HS-27A (cell line): ENCODE data around the gene MC3R.
"Not testable (repeated sequence)": the region's sequence is repeated elsewhere in the genome, so short reads cannot be mapped to it uniquely, and the experiment has no call there.

ENCODE experiments used
- DNase-seq: peaks from one replicate; pipeline ENCODE4 v3.0.0-alpha.2; 2012; ENCODE audit warnings: low read depth, missing footprints

The MC3R gene

DNA sequence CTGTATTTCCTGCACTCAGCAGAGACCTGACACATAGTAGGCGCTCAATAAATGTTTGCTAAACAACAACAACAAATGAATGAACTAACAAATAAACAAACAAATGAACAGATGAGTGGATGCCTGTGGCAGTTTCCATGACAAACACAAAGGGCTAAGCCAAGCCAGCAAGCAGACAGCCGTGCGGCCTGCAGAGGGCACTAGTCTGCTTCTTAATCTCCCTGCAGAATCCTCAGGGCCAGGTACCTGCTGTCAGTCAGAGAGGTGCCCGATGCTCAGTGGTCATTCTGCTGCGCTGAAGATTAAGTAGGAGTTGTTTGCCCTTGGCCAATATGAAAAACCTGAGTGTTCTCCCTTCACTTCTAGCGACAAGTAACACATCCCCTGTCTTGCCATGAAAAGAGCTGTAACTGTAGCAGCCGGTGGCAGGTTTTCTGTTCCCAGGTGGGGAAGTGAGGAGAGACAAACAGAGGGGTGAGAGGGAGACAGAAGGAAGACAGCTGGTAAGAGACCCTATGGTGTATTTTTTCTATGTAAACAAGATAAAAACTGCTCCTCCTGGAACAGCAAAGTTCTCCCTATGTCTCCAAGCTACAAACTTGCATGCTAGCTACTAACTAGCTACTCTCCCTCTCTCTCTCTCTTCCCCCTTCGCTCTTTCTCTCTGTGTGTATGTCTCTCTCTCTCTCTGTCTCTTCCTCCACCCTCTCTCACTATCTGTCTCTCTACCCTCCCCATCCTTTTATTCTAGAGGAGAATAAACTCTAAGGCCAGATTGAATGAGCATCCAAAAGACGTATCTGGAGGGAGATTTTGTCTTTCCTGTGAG, at the start of gene MC3R:
MC3R (plus strand) TSS at position 779 of the 829 bp plus-strand sequence. CDS start 112 bp downstream, outside the sequence.
- no peak for DNase-seq

DNA sequence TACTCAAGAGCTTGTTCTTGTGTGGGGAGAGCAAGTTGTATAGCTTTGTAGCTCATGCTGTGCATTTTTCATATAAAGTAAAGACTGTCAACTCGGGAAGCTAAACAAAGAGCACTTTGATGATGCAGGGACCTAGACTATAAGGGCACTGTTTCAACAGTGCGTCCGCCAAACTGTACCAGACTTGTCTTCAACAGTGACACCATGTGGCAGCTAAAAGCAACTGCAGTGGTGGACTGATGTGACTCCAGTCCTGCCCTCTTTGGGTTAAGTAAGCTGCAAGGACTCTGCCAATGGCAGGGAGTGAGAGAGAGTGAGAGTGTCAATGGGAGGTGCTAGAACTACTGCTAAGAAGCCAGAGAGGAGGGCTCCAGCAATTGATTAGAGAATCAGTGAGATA, 48.1 kb upstream of the MC3R start:
- DNase-seq = no peak

DNA sequence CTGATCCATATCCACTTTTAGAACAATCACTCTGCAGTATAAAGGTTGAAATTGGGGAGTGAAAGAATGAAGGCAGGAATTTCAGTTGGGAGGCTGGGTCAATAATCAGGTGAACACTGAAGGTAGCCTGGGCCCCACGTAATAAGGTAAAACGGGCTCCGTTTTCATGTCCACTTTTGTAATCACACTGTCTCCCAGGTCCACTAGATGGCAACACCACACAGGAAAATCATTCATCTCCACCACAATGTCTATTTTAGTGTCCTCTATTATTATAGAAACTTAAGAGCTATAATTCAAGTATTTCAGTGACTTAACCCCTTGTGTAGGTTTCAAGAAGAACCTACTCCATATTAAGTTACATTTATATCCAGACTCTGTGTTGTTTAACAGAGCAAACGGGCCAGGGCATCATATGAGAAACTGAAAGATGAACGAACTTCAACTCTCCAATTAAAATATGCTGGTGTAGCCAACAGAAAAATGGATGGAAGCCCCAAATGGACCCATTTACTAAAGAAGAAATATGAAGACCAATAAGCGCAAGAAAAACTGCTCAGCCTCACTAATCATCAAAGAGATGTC, 45.9 kb upstream of the MC3R start:
- DNase-seq = no peak

DNA sequence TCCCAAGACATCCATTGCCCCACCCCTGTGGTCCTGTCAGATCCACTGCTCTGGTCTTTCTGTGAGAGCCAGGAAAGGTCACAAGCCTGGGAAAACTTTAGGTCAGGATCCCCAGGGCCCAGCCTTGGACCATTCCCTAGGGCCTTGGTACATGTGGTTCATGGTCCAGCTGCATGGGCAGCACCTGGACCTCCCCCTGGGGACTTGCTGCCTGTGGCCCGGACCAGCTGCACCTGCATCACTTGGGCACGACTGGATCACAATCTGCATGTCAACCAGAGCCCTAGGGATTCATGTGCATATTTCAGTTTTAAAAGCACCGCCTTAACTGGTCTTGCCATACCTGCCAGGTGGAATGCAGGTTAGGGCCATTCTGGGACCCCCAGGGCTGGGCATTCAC, 44.3 kb upstream of the MC3R start:
- no peak for DNase-seq

DNA sequence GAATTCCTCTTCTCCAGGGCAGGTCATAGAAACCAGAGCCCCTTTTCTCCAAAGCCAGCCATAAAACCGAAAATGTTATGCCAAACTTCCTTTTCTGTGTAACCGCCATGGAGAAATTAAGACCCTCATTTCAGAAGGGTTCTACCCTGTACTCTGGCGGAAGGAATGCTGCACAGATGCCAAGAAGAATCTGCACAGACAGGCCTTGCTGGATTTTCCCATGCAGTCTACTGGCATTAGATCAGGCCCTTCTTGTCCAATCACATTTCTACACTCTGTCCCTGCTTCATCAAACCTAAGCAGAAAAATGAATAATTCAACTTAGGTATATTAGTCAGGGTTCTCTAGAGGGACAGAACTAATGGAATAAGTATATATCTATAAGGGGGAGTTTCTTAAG, 43.2 kb upstream of the MC3R start:
- no peak for DNase-seq

DNA sequence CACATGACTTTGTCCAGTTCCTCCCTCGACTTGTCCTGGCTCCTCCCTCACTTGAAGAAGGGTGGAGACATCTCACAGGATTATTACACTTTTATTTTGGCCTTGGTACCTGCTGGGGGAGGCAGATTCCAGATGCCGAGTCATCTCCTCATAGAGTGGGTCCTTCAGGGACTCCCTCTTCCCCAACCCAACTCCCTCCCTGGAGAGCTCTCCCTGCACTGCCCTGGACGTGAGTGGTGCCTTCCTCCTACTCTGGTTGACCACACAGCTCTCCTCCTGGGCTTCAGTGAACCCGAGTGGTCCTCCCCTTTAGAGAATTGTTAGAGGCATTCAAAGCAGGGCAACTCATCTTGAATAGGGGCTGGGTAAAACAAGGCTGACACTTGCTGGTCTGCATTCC, 40.9 kb upstream of the MC3R start:
- DNase-seq = no peak

DNA sequence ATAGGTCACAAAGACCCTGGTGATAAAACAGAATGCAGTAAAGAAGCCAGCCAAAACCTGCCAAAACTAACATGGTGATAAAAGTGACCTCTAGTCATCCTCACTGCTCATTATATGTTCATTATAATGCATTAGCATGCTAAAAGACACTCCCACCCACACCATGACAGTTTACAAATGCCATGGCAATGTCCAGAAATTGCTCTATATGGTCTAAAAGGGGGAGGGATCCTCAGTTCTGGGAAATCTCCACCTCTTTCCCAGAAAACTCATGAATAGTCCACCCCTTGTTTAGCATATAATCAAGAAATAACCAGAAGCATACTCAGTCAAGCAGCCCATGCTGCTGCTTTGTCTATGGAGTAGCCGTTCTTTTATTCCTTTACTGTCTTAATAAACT, 40.4 kb upstream of the MC3R start:
- no peak for DNase-seq

DNA sequence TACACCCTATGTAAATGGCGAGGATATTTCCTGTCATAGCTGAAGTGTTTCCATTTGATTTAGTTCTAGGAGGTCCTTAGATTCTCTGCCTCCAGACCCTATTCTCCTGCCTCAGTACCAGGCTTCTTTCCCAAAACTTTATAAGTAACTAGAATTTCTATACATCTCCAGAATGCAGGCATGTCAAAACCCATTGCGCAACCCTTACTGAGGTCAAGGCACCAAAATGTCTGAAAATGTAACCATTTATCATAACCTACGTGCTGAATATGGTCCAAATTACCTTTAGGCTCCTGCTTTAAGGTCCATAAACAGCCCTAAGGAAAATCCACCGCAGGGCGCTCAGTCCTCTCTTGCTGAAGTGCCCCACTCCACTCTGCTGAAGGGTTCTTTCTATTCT, 37.5 kb upstream of the MC3R start:
- no peak for DNase-seq

DNA sequence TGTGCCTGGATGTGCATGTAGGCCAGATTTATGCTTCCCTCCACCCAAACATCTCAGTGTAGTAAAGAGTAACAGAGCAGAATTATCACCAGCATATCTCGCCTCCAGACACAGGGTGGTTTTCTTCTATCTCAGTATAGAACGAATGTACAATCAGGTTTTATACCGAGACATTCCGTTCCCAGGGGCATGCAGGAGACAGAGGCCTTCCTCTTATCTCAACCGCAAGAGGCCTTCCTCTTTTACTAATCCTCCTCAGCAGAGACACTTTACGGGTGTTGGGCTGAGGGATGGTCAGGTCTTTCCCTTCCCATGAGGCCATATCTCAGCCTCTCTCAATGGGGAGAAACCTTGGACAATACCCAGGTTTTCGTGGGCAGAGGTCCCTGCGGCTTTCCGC, 36.4 kb upstream of the MC3R start:
- DNase-seq = no peak

DNA sequence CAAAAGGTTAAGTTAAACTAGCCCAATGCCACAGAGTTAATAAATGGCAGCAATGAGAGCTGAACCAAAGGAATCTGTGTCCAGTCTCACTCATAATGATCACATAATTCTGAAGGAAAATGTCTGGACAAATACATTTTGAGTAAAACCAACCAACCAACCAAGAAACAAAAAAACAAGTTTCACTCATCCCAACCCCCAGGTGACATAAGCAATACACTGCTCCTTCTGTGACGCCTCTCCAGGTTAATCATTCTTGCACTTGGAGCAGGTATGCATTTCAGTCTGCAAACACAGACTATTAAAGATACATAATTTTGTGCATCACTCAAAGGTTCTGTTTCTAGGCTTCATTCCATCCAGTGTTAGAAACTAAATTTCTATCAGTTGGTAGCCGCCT, 35.2 kb upstream of the MC3R start:
- DNase-seq = no peak

DNA sequence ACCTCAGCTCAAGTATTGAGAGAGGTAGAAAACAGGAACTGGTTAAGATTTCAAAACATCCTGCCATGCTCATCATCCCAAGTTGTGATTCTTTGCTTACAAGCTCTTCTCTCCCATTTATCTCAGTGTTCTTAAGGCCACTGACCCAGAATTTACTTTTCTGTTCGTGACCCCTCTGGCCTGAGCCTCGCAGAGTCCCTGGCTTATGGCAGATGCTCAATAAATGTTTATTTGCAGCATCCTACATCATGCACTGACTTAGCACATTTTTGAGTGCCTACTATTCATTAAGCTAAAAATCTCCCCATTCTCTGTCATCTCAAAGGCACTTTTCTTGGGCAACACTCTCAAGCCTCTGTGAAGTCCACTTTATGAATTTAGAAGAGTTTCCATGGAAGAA, 33.4 kb upstream of the MC3R start:
- DNase-seq = no peak

DNA sequence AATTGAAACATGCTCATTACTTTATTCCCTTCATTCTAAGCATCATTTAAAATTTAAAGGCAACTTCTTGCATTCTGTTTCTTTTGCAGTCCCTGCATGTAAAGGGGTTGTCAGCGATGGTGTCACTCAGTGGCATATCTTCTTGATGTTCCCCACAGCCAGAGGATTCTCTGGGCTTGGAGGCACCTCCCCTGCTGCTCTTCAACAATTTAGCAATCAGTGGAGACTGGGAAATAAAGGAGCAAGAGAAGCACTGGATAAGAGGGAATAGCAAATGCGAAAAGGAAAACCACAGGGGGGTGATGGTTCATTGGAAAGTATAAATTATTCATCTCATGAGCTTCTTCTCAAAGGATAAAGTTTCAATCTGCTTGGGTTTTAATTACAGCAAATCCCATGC, 30.7 kb upstream of the MC3R start:
- DNase-seq = no peak

DNA sequence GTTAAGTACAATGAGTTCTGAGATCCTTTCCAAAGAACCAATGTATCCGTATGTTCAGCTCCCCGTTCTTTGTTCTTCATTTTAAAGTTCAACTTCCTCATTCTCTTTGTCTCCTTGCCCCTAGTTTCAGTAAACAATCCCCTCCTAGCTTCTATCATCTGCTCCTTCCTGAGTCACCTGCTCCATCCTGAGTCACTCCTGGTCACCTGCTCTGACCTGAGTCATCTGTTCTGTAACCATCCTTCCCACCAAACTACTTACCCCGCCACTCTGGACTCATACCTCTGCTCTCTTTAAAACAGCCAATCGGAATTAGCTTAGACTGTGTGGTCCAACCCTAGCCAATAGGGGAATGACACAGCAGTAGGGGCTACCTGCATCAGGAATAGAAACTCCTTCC, 27.3 kb upstream of the MC3R start:
- DNase-seq = not testable (repeated sequence)

DNA sequence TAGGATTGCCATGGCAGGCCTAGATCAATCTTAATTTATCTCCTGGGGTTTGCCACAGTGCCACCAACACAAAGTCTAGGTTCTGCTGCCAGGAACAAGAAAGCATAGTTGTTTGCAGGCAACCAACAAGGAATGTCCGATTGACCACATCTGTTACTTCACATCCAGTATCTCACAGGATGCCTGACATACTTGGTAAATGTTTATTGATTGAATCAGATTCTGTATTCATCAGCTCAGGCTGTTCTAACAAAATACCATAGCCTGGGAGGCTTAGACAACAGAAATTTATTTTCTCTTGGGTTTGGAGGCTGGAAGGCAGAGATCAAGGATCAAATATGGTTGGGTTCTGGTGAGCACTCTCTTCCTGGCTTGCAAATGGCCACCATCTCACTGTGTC, 26.3 kb upstream of the MC3R start:
- peak; percentile 9 for DNase-seq

DNA sequence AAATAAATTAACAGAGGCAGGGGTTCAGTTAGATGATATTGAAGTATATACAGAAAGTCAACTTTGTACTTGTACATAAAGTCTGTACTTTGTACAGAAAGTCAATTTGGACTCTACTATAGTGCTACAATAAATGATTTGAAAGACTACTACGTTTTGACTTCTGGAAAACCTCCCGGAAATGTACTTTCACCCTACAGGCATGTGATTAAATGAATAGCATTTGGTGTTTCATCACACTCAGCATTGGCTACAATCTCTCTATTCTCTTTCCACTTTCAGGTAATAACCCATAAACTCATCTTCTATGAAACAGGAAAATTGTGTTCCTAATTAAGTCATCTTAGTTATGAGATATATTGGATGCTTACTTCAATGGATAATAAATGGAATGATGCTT, 25.6 kb upstream of the MC3R start:
- no peak for DNase-seq

DNA sequence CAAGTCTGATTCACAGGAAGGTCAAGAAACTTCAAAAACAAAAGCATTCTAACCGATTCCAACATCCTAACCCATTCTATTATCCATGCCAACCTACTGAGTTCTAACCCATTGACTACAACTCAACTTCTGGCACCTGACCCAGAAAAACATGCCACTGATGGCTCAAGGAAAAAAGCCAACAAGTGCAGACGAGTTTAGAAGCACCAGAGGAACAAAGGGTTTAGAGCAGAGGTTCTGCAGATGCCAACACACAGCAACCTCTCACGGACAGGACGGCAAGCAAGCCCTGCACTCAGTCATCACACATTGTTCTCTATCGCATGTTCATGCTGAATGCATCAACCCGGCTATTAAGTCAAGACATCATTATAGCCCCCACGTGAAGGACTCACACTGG, 25.2 kb upstream of the MC3R start:
- DNase-seq = no peak

DNA sequence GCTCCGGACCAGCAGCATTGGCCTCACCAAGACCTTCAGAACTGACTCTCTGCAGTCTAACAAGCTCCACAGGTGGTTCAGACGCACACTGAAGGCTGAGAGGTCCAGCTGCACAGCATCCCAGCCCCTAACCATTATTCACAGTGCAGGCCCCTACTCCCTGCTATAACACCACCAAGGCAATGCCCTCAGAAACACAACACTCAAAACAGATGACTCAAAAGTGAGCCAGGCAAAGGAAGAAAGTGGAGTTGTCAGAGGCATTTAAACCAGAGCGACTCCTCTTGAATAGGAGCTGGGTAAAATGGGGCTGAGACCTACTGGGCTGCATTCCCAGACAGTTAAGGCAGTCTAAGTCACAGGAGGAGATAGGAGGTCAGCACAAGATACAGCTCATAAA, 20.5 kb upstream of the MC3R start:
- no peak for DNase-seq

DNA sequence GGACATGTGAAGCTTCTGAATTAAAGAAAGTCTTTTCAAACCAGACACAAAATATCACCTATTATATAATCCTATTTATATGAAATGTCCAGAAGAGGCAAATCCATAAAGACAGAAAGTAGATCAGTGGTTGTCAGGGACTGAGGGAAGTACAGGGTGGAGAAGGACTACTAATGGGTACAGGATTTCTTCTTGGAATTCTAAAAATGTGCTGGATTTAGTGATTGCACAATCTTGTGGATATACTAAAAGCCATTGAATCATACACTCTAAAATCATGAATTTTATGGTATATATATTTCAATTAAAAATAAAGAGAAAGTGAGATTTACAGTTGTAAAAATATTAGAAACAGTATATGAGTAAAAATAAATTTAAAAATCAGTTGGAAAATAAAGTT, 18.7 kb upstream of the MC3R start:
- no peak for DNase-seq

DNA sequence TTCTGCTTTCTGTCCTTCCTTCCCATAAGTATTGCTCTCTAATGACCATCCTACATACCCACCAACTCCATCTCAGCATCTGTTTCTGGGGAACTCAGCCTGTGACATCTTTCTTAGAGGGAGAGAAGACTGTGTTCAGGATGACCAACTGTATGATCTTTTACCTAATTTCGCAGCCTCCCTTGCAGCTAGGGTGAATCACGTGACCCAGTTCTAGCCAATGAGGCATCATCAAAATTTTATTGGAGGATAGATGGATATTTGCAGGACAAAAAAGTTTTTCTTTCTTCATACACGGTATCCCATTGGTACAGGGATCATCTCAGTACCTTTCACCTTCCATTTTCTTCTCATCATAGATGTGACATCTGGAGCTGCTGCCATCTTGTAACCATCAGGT, 14.4 kb upstream of the MC3R start:
- DNase-seq = no peak

DNA sequence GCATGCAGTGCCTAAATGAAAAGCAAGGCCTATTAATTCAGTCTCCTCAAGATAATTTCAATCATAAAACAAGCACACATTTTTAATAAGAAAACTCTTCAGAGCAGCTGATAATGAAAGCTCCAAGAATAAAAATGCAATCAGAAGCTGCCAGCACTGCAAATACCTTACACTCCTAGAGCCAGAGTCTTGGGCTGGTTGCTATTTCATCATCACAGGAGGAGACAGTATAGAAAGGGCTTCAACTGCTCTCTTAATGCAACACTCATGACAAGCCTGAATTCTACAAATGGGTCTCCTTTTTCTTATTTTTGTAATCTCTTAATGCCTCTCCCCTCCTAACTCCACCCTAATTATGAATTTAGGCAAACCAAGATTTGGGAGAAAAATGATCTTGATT, 11.2 kb upstream of the MC3R start:
- DNase-seq = no peak

DNA sequence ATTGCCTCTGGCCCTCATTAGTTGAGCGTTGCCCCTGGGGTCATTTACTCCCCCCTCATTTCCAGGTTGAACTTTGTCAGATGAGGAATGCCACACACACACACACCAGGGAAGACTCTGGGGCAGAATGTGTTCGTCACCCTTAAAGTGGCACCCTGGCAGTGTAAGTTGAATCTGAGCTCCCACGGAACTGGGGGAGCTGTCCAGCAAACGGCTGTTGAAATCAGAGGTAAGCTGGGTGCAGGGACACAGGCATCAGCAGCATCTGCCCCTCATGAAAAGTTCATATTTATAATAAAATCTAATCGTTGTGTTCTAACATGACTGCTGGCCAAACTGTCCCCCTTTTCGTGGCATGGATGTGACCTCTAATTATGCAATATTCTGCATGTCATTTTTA, 4.3 kb upstream of the MC3R start:
- no peak for DNase-seq

DNA sequence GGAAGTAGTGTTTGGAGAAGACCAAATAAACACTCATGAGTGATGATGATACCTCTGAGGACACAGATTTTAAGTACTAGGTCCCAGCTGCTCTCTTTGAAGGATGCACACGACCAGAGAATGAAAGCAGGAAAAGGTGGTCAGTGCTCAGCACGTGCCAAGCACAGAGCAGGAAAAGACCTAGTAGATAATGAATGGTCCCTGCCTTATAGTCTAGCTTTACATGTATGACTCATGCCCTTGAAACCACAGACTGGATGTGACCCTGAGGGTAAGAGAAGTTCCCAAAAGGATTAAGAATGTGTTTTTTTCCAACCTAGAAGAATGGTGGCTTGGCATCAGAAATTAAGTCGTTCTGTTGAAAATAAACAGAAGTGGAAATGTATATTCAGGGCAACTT, 2.8 kb upstream of the MC3R start:
- no peak for DNase-seq

DNA sequence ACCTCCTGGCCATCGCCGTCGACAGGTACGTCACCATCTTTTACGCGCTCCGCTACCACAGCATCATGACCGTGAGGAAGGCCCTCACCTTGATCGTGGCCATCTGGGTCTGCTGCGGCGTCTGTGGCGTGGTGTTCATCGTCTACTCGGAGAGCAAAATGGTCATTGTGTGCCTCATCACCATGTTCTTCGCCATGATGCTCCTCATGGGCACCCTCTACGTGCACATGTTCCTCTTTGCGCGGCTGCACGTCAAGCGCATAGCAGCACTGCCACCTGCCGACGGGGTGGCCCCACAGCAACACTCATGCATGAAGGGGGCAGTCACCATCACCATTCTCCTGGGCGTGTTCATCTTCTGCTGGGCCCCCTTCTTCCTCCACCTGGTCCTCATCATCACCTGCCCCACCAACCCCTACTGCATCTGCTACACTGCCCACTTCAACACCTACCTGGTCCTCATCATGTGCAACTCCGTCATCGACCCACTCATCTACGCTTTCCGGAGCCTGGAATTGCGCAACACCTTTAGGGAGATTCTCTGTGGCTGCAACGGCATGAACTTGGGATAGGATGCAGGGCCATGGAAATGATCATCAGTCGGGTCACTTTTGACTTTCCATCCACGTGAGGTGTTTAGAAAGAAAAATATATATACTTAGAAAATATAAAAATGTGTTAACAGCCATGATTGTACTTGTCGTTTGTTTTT, 868 bp downstream of the MC3R start:
- no peak for DNase-seq
